ENCODE data around the gene MDN1. TPM values are rescaled to one million over a fixed set of nuclear protein-coding genes. Genes with fewer than 3 reads are reported as not detected.
"Not testable (repeated sequence)": the region's sequence is repeated elsewhere in the genome, so short reads cannot be mapped to it uniquely, and the experiment has no call there.

The MDN1 gene
- 21.9 and 25.8 TPM in 2 replicates for total RNA-seq
- polyA plus RNA-seq (2012), result 12.4 TPM

- peak; percentile 95 for DNase-seq (ENCODE audit: low read depth)
These were observed at the start of gene MDN1 for GRCh38 chr6:89819336-89820130. Gene MDN1, minus strand, starts transcription at chr6:89819794. Its CDS starts 187 bp downstream, at chr6:89819607.

- no peak for DNase-seq (ENCODE audit: low read depth)
These were observed 46.6 kb upstream of the MDN1 start for GRCh38 chr6:89866024-89866678.

GRCh38 chr6:89862698-89863097, 43.1 kb upstream of the MDN1 start:
- no peak for DNase-seq (ENCODE audit: low read depth)

- DNase-seq (ENCODE audit: low read depth), result no peak
These were observed 42.7 kb upstream of the MDN1 start for GRCh38 chr6:89862273-89862672.

- no peak for DNase-seq (ENCODE audit: low read depth)
These were observed 40.1 kb upstream of the MDN1 start for GRCh38 chr6:89859744-89860143.

GRCh38 chr6:89858041-89858440, 38.4 kb upstream of the MDN1 start:
- no peak for DNase-seq (ENCODE audit: low read depth)

GRCh38 chr6:89853068-89853467, 33.5 kb upstream of the MDN1 start:
- DNase-seq (ENCODE audit: low read depth), result no peak

GRCh38 chr6:89847513-89847912, 27.9 kb upstream of the MDN1 start:
- DNase-seq (ENCODE audit: low read depth), result not testable (repeated sequence)

- peak; percentile 87 for DNase-seq (ENCODE audit: low read depth)
These were observed 23.5 kb upstream of the MDN1 start for GRCh38 chr6:89843070-89843469.

GRCh38 chr6:89842228-89842627, 22.6 kb upstream of the MDN1 start:
- peak; percentile 45 for DNase-seq (ENCODE audit: low read depth)

GRCh38 chr6:89840538-89840937, 20.9 kb upstream of the MDN1 start:
- no peak for DNase-seq (ENCODE audit: low read depth)

- DNase-seq (ENCODE audit: low read depth), result no peak
These were observed 17.1 kb upstream of the MDN1 start for GRCh38 chr6:89836639-89837222.

GRCh38 chr6:89834884-89835792, 15.5 kb upstream of the MDN1 start:
- DNase-seq (ENCODE audit: low read depth), result no peak

- DNase-seq (ENCODE audit: low read depth), result no peak
These were observed 10.7 kb upstream of the MDN1 start for GRCh38 chr6:89830170-89830809.

GRCh38 chr6:89829472-89830169, 10.0 kb upstream of the MDN1 start, which contains the start of gene CASP8AP2:
Gene CASP8AP2, plus strand, starts transcription at chr6:89829880.
- peak; percentile 99 for DNase-seq (ENCODE audit: low read depth)

GRCh38 chr6:89828988-89829471, 9.4 kb upstream of the MDN1 start:
- DNase-seq (ENCODE audit: low read depth), result no peak

GRCh38 chr6:89828475-89828987, 8.9 kb upstream of the MDN1 start:
- not testable (repeated sequence) for DNase-seq (ENCODE audit: low read depth)

- DNase-seq (ENCODE audit: low read depth), result peak; percentile 17
These were observed 6.5 kb upstream of the MDN1 start for GRCh38 chr6:89826029-89826528.

GRCh38 chr6:89818977-89819335, 638 bp downstream of the MDN1 start:
- DNase-seq (ENCODE audit: low read depth), result peak; percentile 34
